HEK293 (cell line): Measurements from ENCODE around the gene CASP14.

Experiments
- GLIS2 ChIP-seq: fragments of 450-650 bp; formaldehyde crosslinking; IDR thresholded peaks from 2 replicates; pipeline ENCODE4 v1.5.1; 2016; ENCODE audit warnings: missing biosample characterization, missing genetic modification characterization
- KLF9 ChIP-seq: fragments of 450-650 bp; formaldehyde crosslinking; IDR thresholded peaks from 2 replicates; pipeline ENCODE4 v1.5.1; 2016; ENCODE audit warnings: missing biosample characterization, missing genetic modification characterization, low read depth
- RBAK ChIP-seq: fragments of 450-650 bp; formaldehyde crosslinking; IDR thresholded peaks from 2 replicates; pipeline ENCODE4 v1.5.1; 2016; ENCODE audit warnings: missing biosample characterization, missing genetic modification characterization
- SP2 ChIP-seq: fragments of 450-650 bp; formaldehyde crosslinking; IDR thresholded peaks from 2 replicates; pipeline ENCODE4 v1.5.1; 2016; ENCODE audit warnings: missing biosample characterization, missing genetic modification characterization
- WT1 ChIP-seq: fragments of 450-650 bp; formaldehyde crosslinking; IDR thresholded peaks from 2 replicates; pipeline ENCODE4 v1.5.1; 2016; ENCODE audit warnings: missing biosample characterization, missing genetic modification characterization
- ZBTB1 ChIP-seq: fragments of 450-650 bp; formaldehyde crosslinking; IDR thresholded peaks from 2 replicates; pipeline ENCODE4 v1.5.1; 2016; ENCODE audit warnings: missing biosample characterization, missing genetic modification characterization
- ZBTB10 ChIP-seq: fragments of 450-650 bp; formaldehyde crosslinking; IDR thresholded peaks from 2 replicates; pipeline ENCODE4 v1.5.1; 2016; ENCODE audit warnings: missing biosample characterization, missing genetic modification characterization
- ZBTB26 ChIP-seq: fragments of 450-650 bp; formaldehyde crosslinking; optimal IDR thresholded peaks from 2 replicates; pipeline ENCODE3; 2016; ENCODE audit warnings: missing biosample characterization, mild to moderate bottlenecking, missing genetic modification characterization
- ZNF2 ChIP-seq: fragments of 450-650 bp; formaldehyde crosslinking; IDR thresholded peaks from 2 replicates; pipeline ENCODE4 v1.5.1; 2016; ENCODE audit warnings: missing biosample characterization, missing genetic modification characterization
- ZNF202 ChIP-seq: fragments of 450-650 bp; formaldehyde crosslinking; IDR thresholded peaks from 2 replicates; pipeline ENCODE4 v1.5.1; 2016; ENCODE audit warnings: missing biosample characterization, missing genetic modification characterization, borderline replicate concordance
- ZNF211 ChIP-seq: fragments of 450-650 bp; formaldehyde crosslinking; IDR thresholded peaks from 2 replicates; pipeline ENCODE4 v1.5.1; 2016; ENCODE audit warnings: low read depth, missing biosample characterization, missing genetic modification characterization
- ZNF24 ChIP-seq: fragments of 450-650 bp; formaldehyde crosslinking; IDR thresholded peaks from 2 replicates; pipeline ENCODE4 v1.5.1; 2016; ENCODE audit warnings: missing biosample characterization, missing genetic modification characterization
- ZNF366 ChIP-seq: fragments of 450-650 bp; formaldehyde crosslinking; conservative IDR thresholded peaks from 2 replicates; pipeline ENCODE4 v1.5.1; 2016; ENCODE audit warnings: missing biosample characterization, missing genetic modification characterization
- ZNF37A ChIP-seq: fragments of 450-650 bp; IDR thresholded peaks from 2 replicates; pipeline ENCODE4 v1.5.1; 2018; ENCODE audit warnings: missing biosample characterization, missing genetic modification characterization
- ZNF548 ChIP-seq: fragments of 450-650 bp; formaldehyde crosslinking; IDR thresholded peaks from 2 replicates; pipeline ENCODE4 v1.5.1; 2016; ENCODE audit warnings: missing biosample characterization, missing genetic modification characterization
- ZNF596 ChIP-seq: fragments of 450-650 bp; IDR thresholded peaks from 2 replicates; pipeline ENCODE4 v1.5.0; 2018; ENCODE audit warnings: missing biosample characterization, mild to moderate bottlenecking, missing genetic modification characterization, moderate library complexity
- ZNF610 ChIP-seq: fragments of 450-650 bp; formaldehyde crosslinking; IDR thresholded peaks from 2 replicates; pipeline ENCODE4 v1.5.1; 2016; ENCODE audit warnings: missing biosample characterization, missing genetic modification characterization, borderline replicate concordance

CASP14 gene

GRCh38 chr19:15107061-15108010, 58.1 kb downstream of the CASP14 start, which contains the start of gene SYDE1 (continued):
- no peak for TF ChIP-seq ZNF202 (tag by site-specific recombination)
- TF ChIP-seq ZBTB26 (tag by site-specific recombination): peak; percentile 53
- TF ChIP-seq ZNF366 (tag by site-specific recombination): no peak
- no peak for TF ChIP-seq ZNF610 (tag by site-specific recombination)
- TF ChIP-seq GLIS2 (tag by site-specific recombination): peak; percentile 68
- TF ChIP-seq WT1 (tag by site-specific recombination): no peak
- TF ChIP-seq ZNF37A (tag by site-specific recombination): no peak
- no peak for TF ChIP-seq ZNF2 (tag by site-specific recombination)
- no peak for TF ChIP-seq ZNF24 (tag by site-specific recombination)
- no peak for TF ChIP-seq ZNF211
- TF ChIP-seq SP2 (tag by site-specific recombination): peak; percentile 56
- TF ChIP-seq RBAK: no peak
- TF ChIP-seq ZNF548 (tag by site-specific recombination): no peak
- TF ChIP-seq ZBTB1: no peak
- 0 out of 2 replicates have a peak, but pooled peaks have one; percentile 10 for TF ChIP-seq KLF9
- TF ChIP-seq ZNF596 (tag by site-specific recombination): no peak
- peak; percentile 89 for TF ChIP-seq ZBTB10 (tag by site-specific recombination)
- TF ChIP-seq, all 188 proteins: peak for 22
